Activated CD4-positive, alpha-beta T cell treated with anti-CD3 and anti-CD28 coated beads, Interleukin-2, amount 50 U/mL, for 48 hours (primary cell): ENCODE data around the gene TPRN.

ENCODE experiments used
- DNase-seq, 2 experiments: peaks; one replicate each; pipeline ENCODE4 v3.0.0-alpha.2; 2020

The TPRN gene

GRCh38 chr9:137171149-137171900, 29.2 kb downstream of the TPRN start:
- no peak for DNase-seq

GRCh38 chr9:137170486-137171148, 29.9 kb downstream of the TPRN start:
- no peak for DNase-seq

GRCh38 chr9:137169896-137170358, 30.6 kb downstream of the TPRN start, which contains the start of gene LRRC26:
TSS of gene LRRC26 (minus strand) at chr9:137170051. CDS start at chr9:137169943, 108 bp downstream.
- no peak for DNase-seq

- peak in 1 of 2 experiments; percentile 39 for DNase-seq
Observed at GRCh38 chr9:137168904-137169856, 31.4 kb downstream of the TPRN start.

GRCh38 chr9:137168573-137168903, 32.0 kb downstream of the TPRN start:
- DNase-seq: peak in 1 of 2 experiments; percentile 30

- DNase-seq: no peak
Observed at GRCh38 chr9:137167747-137168572, 32.6 kb downstream of the TPRN start.

- no peak for DNase-seq
Observed at GRCh38 chr9:137167277-137167746, 33.2 kb downstream of the TPRN start.

- DNase-seq: no peak
Observed at GRCh38 chr9:137166380-137167229, 33.9 kb downstream of the TPRN start.

- no peak for DNase-seq
Observed at GRCh38 chr9:137165250-137165836, 35.2 kb downstream of the TPRN start.

GRCh38 chr9:137164370-137165249, 35.9 kb downstream of the TPRN start:
- no peak for DNase-seq

GRCh38 chr9:137163805-137164204, 36.7 kb downstream of the TPRN start:
- DNase-seq: no peak

GRCh38 chr9:137163365-137163715, 37.2 kb downstream of the TPRN start:
- no peak for DNase-seq

- no peak for DNase-seq
Observed at GRCh38 chr9:137162505-137163364, 37.8 kb downstream of the TPRN start.

GRCh38 chr9:137161558-137162486, 38.7 kb downstream of the TPRN start:
- DNase-seq: no peak

GRCh38 chr9:137160716-137161557, 39.6 kb downstream of the TPRN start:
- DNase-seq: no peak

GRCh38 chr9:137160054-137160425, 40.5 kb downstream of the TPRN start:
- no peak for DNase-seq
